Stimulated activated CD8-positive, alpha-beta memory T cell treated with anti-CD3 and anti-CD28 coated beads, Interleukin-15, amount 100 ng/mL, for 48 hours (primary cell): ENCODE results near the gene SMAD3.
A peak's percentile ranks its signal among the peaks of the same experiment; 100 is the strongest.
"Not testable (repeated sequence)": the region's sequence is repeated elsewhere in the genome, so short reads cannot be mapped to it uniquely, and the experiment has no call there.

Experiments used
- DNase-seq, 2 donors: peaks; one replicate each; pipeline ENCODE4 v3.0.0-alpha.2; 2020; ENCODE audit warnings: low read depth in 2 of 2

The SMAD3 gene

GRCh38 chr15:67065531-67066005 lies at the start of gene SMAD3:
SMAD3 (plus strand) TSS chr15:67065602; CDS start chr15:67066155, 553 bp downstream.
- DNase-seq = peak; percentile 49 to 71

DNA sequence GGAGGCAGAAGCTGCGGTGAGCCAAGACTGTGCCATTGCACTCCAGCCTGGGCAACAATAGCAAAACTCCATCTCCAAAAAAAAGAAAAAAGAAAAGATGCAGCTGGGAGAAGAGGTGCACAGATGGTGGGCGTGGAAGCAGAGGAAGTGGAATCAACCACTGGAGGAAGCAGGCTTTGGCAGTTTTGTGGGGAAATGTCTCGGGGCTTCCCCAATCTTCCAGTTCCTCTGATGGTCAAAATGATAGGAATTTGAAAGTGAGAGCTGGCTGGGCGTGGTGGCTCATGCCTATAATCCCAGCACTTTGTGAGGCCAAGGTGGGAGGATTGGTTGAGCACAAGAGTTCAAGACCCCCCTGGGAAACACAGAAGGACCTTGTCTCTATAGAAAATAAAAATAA lies 48.1 kb upstream of the SMAD3 start:
- DNase-seq = no peak

- DNase-seq = no peak
Observed at GRCh38 chr15:67018026-67018425, 47.4 kb upstream of the SMAD3 start.

DNA sequence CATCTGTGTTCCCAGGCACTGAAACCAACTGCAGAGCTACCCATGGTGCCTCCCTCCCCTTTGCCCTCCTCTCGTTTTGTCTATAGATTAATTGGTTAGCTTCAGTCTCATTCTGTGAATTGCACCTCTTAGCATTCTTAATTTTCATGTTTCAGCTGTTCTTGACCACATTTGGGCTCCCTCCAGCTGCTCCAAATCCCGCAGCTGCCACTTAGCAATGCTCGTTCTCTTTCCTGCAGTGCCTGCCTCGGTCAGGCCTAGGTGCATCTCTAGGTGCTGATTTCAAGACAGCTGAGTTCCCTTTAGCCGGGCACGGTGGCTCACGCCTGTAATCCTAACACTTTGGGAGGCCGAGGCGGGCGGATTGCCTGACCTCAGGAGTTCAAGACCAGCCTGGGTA lies 47.0 kb upstream of the SMAD3 start:
- no peak for DNase-seq

GRCh38 chr15:67019069-67019468 lies 46.3 kb upstream of the SMAD3 start:
- DNase-seq = no peak

DNA sequence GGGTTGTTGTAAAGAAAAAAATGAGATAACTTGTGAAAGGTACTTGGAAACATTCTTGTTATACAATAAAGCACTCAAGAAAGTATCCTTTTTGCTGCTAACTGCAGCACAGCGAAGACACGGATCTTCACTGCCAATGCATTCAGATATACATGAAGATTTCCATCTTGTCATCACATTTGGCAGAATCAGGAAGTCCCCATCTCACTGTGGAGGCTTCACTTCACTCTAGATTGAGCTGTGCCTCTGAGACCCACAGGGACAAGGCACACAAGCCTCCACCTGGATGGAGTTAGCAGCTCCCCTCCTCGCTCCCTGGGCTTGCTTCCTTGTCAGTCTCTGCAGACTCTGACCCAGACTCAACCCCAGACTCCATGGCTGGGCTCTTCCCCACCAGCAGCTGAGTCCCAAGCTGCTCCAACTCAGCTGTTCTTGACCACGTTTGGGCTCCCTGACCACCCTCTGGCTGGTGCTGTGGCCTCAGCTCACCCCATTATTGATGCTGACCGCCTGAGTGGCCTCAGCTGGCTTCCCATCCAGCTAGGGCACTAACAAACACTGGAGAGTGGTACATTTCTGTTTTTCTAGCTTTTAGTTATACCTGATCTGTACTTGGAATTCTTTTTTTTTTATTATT lies 45.4 kb upstream of the SMAD3 start:
- no peak for DNase-seq

DNA sequence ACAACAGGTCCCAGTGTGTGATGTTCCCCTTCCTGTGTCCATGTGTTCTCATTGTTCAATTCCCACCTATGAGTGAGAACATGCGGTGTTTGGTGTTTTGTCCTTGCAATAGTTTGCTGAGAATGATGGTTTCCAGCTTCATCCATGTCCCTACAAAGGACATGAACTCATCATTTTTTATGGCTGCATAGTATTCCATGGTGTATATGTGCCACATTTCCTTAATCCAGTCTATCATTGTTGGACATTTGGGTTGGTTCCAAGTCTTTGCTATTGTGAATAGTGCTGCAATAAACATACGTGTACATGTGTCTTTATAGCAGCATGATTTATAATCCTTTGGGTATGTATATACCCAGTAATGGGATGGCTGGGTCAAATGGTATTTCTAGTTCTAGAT lies 44.7 kb upstream of the SMAD3 start:
- DNase-seq = not testable (repeated sequence)

- no peak for DNase-seq
Observed at GRCh38 chr15:67021455-67021854, 43.9 kb upstream of the SMAD3 start.

DNA sequence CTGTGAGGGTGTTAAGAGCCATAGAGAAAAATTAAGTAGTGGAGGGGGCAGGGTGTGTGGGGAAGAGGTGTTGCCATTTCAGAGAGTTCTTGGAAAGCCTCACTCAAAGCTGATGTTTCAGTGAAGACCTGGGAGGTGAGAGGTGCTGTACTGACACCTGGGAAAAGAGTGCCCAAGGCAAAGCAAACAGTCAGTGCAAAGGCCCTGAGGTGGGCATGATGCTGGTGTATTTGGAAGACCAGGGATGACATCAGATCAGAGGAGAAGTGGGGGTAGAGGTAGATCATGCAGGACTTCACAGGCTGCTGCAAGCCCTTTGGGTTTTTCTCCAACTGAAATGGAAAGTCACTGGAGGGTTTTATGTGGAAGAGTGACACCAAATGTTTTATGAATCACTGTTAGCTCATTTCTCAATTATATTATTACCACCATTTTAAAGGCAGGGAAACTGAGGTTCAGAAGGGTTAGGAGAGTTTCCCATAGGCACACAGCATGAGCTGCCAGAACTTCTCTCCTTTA lies 42.8 kb upstream of the SMAD3 start:
- no peak for DNase-seq

DNA sequence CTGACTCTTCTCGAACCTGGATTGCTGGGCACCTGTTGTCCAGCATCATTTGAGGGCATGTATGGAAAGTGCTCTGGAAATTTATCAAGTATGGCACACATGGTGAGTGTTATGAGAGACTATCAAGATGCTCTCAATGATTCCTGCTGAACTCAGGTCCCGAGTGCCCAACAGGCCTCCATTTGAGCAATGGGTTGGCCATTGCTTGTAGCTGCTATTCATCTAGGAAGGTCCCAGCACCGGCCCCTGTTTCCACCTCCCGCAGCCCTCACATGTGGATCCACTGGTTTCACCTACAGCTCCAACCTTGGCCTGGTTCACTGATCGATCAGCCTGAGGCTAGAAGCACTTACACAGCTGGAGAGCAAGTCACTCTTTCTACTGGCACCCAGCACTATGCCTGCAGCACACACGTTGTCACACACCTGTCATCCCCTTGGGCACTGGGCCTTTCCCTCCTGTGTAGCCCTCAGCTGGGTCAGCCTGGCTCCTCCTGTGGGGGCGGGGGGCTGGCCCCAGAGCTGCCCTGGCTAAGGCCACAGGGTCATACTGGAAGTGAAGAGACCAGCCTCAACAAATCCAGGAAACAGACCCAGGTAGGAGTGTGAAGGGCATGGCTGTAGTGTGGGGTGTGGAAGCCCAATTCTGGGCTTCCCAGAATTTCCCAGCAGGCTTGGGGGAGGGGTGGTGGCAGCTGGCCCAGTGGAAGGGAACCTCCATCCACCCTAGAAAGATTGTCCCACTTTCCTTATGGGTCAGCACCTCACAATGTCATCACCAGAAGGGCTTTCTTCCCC lies 41.7 kb upstream of the SMAD3 start:
- DNase-seq = no peak

DNA sequence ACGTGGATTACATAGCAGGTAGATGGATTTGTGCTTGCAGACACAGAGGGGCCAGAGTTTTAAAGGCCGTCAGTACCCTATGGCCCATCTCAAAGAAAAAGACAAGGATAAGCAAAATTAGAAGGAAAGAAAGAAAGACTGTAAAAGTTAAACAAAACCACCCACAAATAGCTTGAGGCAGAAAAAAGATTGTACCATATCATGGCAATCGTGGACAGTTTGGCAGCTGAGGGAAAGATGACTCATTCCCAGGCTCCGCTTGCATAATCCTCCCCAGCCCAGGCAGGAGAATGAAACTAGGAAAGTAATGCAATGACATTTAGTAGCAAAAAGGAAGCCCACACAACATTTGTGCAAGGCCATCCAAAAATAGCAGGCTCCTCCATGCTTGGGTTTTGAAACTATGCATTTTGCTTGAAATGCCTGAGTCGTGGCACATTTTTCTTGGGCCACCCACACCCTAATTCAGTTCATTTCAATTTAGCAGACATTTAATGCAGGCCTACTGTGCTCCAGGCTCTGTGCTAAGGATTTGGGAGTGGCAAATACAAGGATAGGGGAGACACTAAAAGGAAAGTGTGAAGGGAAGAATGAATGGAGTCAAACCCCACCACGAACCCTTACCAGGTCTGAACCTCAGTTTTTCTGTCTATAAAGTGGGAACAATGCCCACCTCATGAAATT lies 40.9 kb upstream of the SMAD3 start:
- peak; percentile 32 to 41 for DNase-seq

DNA sequence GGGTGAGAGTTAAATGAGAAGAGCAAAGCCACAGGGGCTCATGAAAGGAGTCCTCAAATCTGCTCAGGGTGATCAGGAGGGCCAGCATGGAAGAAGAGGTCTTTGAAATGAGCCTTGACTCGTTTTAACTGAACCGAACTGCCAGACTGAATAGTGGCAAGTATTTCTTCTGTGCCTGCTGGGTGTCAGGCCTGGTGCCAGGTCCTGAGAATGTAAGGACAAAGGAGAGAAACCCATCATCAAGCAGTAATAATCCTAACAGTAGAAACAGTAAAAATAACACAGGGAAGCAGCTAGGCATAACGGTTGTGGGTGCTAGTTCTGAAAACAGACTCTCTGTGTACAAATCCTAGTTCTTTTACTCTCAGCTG lies 40.4 kb upstream of the SMAD3 start:
- DNase-seq = no peak

DNA sequence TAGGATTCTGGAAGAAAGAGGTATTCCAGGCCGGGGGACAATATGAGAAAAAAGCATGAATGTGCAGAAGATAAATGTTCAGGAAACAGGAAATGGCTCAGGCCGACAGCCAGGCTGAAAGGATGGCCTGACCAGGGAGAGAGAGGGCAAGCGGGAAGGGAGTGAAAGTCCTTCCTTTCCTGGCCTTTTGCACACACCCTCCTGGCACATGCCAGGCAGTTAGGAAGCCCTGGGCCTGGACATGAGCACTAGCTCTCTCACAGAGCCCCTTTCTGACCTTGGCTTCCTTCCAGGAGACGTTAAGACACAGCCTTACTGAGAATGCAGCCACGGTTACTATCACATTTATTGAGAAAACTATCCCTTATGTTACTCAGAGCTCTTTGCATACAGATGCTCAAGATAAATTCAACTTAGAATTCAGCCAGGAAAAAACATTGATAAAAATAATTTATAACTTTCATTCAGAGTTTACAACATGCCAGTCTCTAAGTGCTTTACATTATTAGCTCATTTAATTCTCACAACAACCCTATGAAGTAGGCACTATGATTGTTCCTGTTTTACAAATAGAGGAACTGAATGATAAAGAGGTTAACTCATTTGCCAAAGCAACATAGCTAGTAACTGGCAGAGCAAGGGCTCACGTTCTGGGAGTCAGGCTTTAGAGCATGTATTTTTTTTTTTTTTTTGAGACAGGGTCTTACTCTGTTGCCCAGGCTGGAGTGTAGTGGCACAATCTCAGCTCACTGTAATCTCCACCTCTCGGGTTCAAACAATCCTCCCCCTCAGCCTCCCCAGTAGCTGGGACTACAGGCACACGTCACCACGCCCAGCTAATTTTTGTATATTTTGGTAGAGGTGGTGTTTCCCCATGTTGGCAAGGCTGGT lies 39.4 kb upstream of the SMAD3 start:
- no peak for DNase-seq

DNA sequence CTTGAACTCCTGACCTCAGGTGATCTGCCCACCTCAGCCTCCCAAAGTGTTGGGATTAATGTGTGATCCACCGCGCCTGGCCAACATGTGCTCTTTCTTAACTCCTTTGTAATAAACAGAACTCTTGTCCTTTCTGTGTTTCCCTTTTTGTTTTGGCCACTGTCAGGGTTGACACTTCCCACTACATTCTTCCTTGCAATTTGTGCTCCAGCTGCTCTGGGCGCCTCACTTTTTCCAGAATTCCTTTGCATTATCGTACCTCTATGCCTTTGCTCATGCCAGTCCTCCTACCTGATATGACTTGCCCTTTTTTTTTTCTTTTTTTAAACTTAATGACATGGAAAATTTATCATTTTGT lies 38.8 kb upstream of the SMAD3 start:
- DNase-seq = no peak

DNA sequence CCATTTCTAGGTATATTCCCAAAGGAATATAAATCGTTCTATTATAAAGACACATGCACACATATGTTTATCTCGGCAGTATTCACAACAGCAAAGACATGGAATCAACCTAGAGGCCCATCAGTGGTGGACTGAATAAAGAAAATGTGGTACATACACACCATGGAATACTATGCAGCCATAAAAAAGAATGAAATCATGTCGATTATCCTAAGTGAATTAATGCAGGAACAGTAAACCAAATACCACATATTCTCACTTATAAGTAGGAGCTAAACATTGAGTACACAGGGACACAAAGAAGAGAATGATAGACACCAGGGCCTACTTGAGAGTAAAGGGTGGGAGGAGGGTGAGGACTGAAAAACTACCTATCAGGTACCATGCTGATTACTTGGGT lies 37.0 kb upstream of the SMAD3 start:
- not testable (repeated sequence) for DNase-seq

DNA sequence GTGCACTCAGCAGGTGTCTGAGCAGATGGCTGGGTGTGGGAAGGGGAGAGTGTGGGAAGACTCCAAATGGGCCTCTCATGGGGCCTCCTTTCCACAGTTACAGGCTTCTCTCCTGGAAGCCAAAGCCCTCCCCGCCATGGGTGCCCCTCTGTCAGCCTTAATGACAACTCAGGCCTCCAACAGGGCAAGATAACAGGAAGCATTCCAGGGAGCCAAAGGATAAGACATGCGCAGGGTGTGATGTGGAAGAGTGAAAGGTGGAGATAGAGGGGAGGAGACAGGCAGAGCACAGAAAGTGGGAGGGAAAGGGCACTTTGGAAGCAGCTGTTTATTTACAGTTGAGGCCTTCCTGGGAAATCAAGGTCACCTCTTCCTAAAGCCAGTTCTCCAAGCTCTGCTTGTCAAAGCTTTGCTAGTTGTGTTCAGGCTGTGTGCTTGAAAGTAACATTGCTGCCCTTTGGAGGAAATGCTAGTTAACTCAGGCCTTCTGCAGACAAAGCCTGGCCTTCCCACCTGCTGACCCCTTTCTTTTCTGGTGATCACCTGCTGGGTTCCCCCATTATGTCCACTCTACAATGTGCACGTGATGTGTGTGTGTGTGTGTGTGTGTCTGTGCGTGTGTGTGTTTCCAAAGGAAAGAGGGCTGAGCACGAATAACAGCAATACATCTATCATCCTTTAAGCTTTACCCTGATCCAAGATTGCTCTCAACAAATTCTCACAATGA lies 35.2 kb upstream of the SMAD3 start:
- DNase-seq = no peak

- DNase-seq = no peak
Observed at GRCh38 chr15:67031331-67031730, 34.1 kb upstream of the SMAD3 start.

- no peak for DNase-seq
Observed at GRCh38 chr15:67032608-67033007, 32.8 kb upstream of the SMAD3 start.

DNA sequence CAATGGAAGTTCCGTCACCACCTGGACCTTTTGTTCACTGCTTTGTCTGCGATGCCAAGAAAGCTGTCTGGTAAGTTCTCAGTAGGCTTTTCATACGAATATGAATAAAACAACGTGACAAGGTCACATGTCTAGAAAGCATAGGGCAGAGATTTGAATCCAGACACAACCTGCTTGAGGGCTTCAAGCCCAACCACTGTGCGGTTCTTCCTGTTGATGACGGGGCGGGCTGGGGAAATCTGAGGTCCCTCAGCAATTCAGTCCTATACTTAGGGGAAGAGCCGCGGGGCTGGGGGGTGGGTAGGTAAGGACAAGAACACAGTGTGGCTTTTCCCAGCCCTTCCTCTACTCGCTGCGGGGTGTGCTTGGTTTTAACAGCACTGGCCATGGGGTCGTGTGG lies 32.4 kb upstream of the SMAD3 start:
- DNase-seq = no peak

DNA sequence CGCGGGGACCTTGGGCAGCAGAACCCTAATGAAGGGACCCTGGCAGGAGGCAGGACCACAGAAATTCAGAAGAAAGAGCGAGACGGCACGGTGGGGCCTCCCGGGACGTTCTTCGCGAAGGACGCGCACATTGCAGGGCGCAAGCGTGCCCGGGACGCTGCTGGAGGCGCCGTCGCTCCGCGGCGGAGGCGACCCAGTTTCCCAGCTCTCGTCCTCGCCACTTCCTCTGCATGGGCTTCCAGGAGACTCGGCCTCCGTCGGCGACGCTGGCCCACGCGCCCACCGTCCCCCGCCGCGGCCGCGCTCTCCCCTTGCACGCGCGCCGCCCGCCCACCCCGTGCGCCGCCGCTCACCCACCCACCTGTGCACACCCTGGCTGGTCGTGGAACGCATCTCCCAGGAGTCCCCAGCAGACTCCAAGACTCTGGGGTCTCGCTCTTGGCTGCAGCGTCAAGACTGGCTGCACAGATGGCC lies 31.8 kb upstream of the SMAD3 start:
- DNase-seq = no peak

DNA sequence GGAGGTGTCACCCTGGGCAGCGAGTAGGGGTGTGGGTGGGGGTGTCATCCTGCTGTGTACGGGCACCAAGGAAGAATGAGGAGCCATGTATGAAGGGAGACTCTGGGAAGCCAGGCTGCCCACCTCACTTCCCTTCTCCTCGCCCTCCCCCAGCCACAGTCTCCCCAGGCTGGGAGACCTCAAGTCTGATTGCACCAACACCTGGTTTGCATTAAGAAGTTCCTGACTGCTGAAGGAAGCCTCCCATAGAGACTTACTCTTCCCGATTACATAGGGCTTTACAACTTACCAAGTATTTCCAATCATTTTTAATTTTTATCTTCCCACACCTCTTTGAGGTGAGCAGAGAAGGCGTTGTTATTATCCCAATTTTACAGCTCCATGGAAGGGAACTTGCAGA lies 29.5 kb upstream of the SMAD3 start:
- DNase-seq = no peak
